K562 (cell line): Measurements from ENCODE around the gene LCN15. TPM values are rescaled to one million over a fixed set of nuclear protein-coding genes. Genes with fewer than 3 reads are reported as not detected.

Source experiments
- ATAC-seq: fragments of 200-7000 bp; cut with Tn5 transposase; 3 replicates; pipeline ENCODE4 v1.9.1; 2020; ENCODE audit warnings: moderate library complexity
- BruUV-seq: library from RNA; stranded (reverse); fragments of 400-500 nt; replicated peaks from 2 replicates; lab custom pipeline; 2021; lab: Mats Ljungman, UMichigan
- CTCF ChIA-PET: fragments of 300-600 bp; formaldehyde crosslinking; extraction: SDS; loops from one replicate; lab custom pipeline; 2021; ENCODE audit warnings: low intra/inter-chr PET ratio; lab: Yijun Ruan, JAX
- POLR2A ChIA-PET: fragments of 300-600, 350-650 bp; sonication (Branson Sonifier 250); formaldehyde crosslinking; extraction: SDS; loops from one replicate; lab custom pipeline; 2021; ENCODE audit warnings: antibody characterized with exemption, inconsistent platforms; lab: Yijun Ruan, JAX
- DNase-seq, 4 experiments: peaks; one replicate each; pipeline versions ENCODE4 v3.0.0 to v3.0.0-alpha.2; 2011 to 2018; ENCODE audit warnings: low spot score in 3 of 4, mixed read lengths in 3 of 4; ENCODE audit errors: extremely low read depth in 1 of 4
- FAIRE-seq: peaks from 2 replicates; lab custom pipeline; 2011; peaks lifted over from hg19 to GRCh38; lab: Jason Lieb, UNC
- H2AFZ ChIP-seq: 2 replicates; pipeline ENCODE4 v1.6.0; 2011; ENCODE audit warnings: low read depth, low read length, control low read depth, inconsistent platforms
- H3K27ac ChIP-seq: fragments of 200-600 bp; 3 replicates; pipeline ENCODE4 v1.8.0; 2011; ENCODE audit warnings: low read depth, mild to moderate bottlenecking, control low read depth, inconsistent platforms, low read length, moderate library complexity, mixed read lengths; ENCODE audit errors: extremely low read depth
- H3K27me3 ChIP-seq, 2 experiments: fragments of 300-600 bp in 1 of 2; 2 replicates in 1 of 2; 3 replicates in 1 of 2; pipeline versions ENCODE4 v1.6.0 to v1.8.0; 2011; ENCODE audit warnings: inconsistent platforms in 2 of 2, low read length in 2 of 2, mild to moderate bottlenecking in 1 of 2, mixed read lengths in 1 of 2, moderate library complexity in 1 of 2; ENCODE audit not compliant: control insufficient read depth in 2 of 2, insufficient read depth in 2 of 2
- H3K36me3 ChIP-seq: fragments of 300-600 bp; 3 replicates; pipeline ENCODE4 v1.8.0; 2011; ENCODE audit warnings: mild to moderate bottlenecking, low read length, inconsistent platforms; ENCODE audit not compliant: control insufficient read depth, insufficient read depth
- H3K4me1 ChIP-seq, 2 experiments: fragments of 200-600 bp in 1 of 2; replicated peaks in 1 of 2; 2 replicates in 1 of 2; 3 replicates in 1 of 2; pipeline versions ENCODE4 v1.5.1 to v1.8.0; 2011; ENCODE audit warnings: inconsistent platforms in 2 of 2, low read length in 2 of 2, mild to moderate bottlenecking in 1 of 2, mixed read lengths in 1 of 2, moderate library complexity in 1 of 2; ENCODE audit not compliant: control insufficient read depth in 2 of 2, insufficient read depth in 2 of 2
- H3K4me2 ChIP-seq: 2 replicates; pipeline ENCODE4 v1.6.1; 2011; ENCODE audit warnings: low read length, control low read depth, inconsistent platforms, mixed read lengths; ENCODE audit not compliant: insufficient read depth
- H3K4me3 ChIP-seq: fragments of 200-600 bp; sonication (generic), shearing (Covaris generic); 2 replicates; pipeline ENCODE4 v1.5.1; 2016; ENCODE audit warnings: control low read depth, inconsistent platforms
- H3K79me2 ChIP-seq: fragments of 200-600 bp; 3 replicates; pipeline ENCODE4 v1.8.0; 2011; ENCODE audit warnings: low read length, inconsistent platforms; ENCODE audit not compliant: control insufficient read depth, insufficient read depth
- H3K9ac ChIP-seq, 2 experiments: 2 replicates each; pipeline versions ENCODE4 v1.6.0 to v1.6.1; 2011; ENCODE audit warnings: low read depth in 2 of 2, low read length in 2 of 2, control low read depth in 1 of 2, inconsistent platforms in 1 of 2, mild to moderate bottlenecking in 1 of 2, mixed read lengths in 1 of 2; ENCODE audit not compliant: insufficient read depth in 1 of 2
- H3K9me1 ChIP-seq: one replicate; pipeline ENCODE4 v1.6.0; 2011; ENCODE audit warnings: inconsistent platforms, mild to moderate bottlenecking, low read length, moderate library complexity; ENCODE audit not compliant: control insufficient read depth, insufficient read depth
- H3K9me3 ChIP-seq: replicated peaks from 2 replicates; pipeline ENCODE4 v1.5.1; 2011; ENCODE audit warnings: low read depth, low read length, inconsistent platforms; ENCODE audit not compliant: control insufficient read depth, insufficient read depth
- H4K20me1 ChIP-seq: replicated peaks from 2 replicates; pipeline ENCODE4 v1.6.1; 2011; ENCODE audit warnings: low read length, inconsistent platforms, mixed read lengths; ENCODE audit not compliant: control insufficient read depth, insufficient read depth
- ELF2 ChIP-seq: fragments of 250-450 bp; sonication (Bioruptor Pico); IDR thresholded peaks from 2 replicates; pipeline ENCODE4 v1.5.0; 2021; ENCODE audit warnings: mild to moderate bottlenecking
- FOSL1 ChIP-seq: fragments of 200-800 bp; sonication (Bioruptor generic); conservative IDR thresholded peaks from 2 replicates; pipeline ENCODE4 v1.6.1; 2016; ENCODE audit warnings: missing genetic modification characterization, missing compliant biosample characterization
- MAFK ChIP-seq: IDR thresholded peaks from 2 replicates; pipeline ENCODE4 v1.6.1; 2011; ENCODE audit warnings: low read length, improper control_type of control experiment
- NFE2 ChIP-seq: IDR thresholded peaks from 2 replicates; pipeline ENCODE4 v1.6.1; 2014; ENCODE audit warnings: antibody characterized with exemption, low read depth
- ZKSCAN3 ChIP-seq: fragments of 250-450 bp; sonication (Bioruptor Pico); IDR thresholded peaks from 2 replicates; pipeline ENCODE4 v1.4.0; 2020
- ZNF316 ChIP-seq: fragments of 450-650 bp; IDR thresholded peaks from 2 replicates; pipeline ENCODE4 v1.6.1; 2016
- ZNF695 ChIP-seq: fragments of 450-650 bp; formaldehyde crosslinking; IDR thresholded peaks from 2 replicates; pipeline ENCODE4 v1.4.0; 2020; ENCODE audit warnings: mild to moderate bottlenecking, moderate library complexity
- WGBS: fragments of 100-300 bp; shearing (Covaris generic); methylation state at CpG from one replicate; pipeline ENCODE4 v1.1.6; 2016; ENCODE audit warnings: low coverage, mixed read lengths; ENCODE audit not compliant: insufficient coverage; ENCODE audit errors: missing lambda C conversion rate; 5-methylcytosine and 5-hydroxymethylcytosine counted together
- in situ Hi-C: fragments of 300-500 bp; cut with MboI; formaldehyde crosslinking; loops from 4 replicates; pipeline ENCODE4 v1.15.0; 2018; ENCODE audit warnings: inconsistent platforms, mixed read lengths
- intact Hi-C: fragments of 100-400 bp; cut with micrococcal nuclease; formaldehyde crosslinking; loops from 2 replicates; pipeline ENCODE4 v1.14.2; 2022
- polyA plus RNA-seq, 8 experiments: library from polyadenylated mRNA; depleted of rRNA in 4 of 8; stranded (reverse) in 5 of 8; unstranded in 3 of 8; fragments of >200 nt; fragmentation: Nextera tagmentation in 2 of 8; fragmentation: Illumina TruSeq in 1 of 8; extraction: Ambion mirVana in 2 of 8; extraction: Trizol in 1 of 8; gene quantifications; 2 replicates each; pipeline versions ENCODE4 v1.2.1 to v1.2.3, GENCODE V29; 2011 to 2014; ENCODE audit warnings: inconsistent platforms in 1 of 8, missing spikeins in 1 of 8
- total RNA-seq, 7 experiments: library from RNA; depleted of rRNA in 6 of 7; stranded (reverse); fragments of >200 nt in 6 of 7; fragmentation: Illumina TruSeq in 2 of 7; extraction: Trizol in 2 of 7; gene quantifications; 2 replicates each; pipeline versions ENCODE4 v1.2.1 to v1.2.3, GENCODE V29; 2011 to 2021; ENCODE audit warnings: low replicate concordance in 1 of 7
- TF ChIP-seq, protein P1 (sequence below): sonication (generic); formaldehyde crosslinking; IDR thresholded peaks from 2 replicates; pipeline ENCODE4 v1.9.0; 2022; ENCODE audit warnings: mild to moderate bottlenecking, missing genetic modification reagents
- TF ChIP-seq, protein P2 (sequence below), 3 experiments: fragments of 200-800 bp in 1 of 3; sonication (Bioruptor generic) in 1 of 3; sonication (generic) in 1 of 3; formaldehyde crosslinking in 1 of 3; IDR thresholded peaks; 2 replicates each; pipeline versions ENCODE4 v1.6.1 to v1.8.0; 2016 to 2022; ENCODE audit warnings: mild to moderate bottlenecking in 2 of 3, missing compliant biosample characterization in 2 of 3, missing genetic modification characterization in 2 of 3, missing genetic modification reagents in 1 of 3
- TF ChIP-seq, protein P3 (sequence below): fragments of 450-650 bp; IDR thresholded peaks from 2 replicates; pipeline ENCODE4 v1.6.1; 2018; ENCODE audit not compliant: partially characterized antibody

The LCN15 gene
- total and polyA plus RNA-seq, 9 of the 15 experiments (the other 6 are each of a cell fraction or from before 2014, with no cell fraction given), result 0.66 TPM; not detected in 8

DNA sequence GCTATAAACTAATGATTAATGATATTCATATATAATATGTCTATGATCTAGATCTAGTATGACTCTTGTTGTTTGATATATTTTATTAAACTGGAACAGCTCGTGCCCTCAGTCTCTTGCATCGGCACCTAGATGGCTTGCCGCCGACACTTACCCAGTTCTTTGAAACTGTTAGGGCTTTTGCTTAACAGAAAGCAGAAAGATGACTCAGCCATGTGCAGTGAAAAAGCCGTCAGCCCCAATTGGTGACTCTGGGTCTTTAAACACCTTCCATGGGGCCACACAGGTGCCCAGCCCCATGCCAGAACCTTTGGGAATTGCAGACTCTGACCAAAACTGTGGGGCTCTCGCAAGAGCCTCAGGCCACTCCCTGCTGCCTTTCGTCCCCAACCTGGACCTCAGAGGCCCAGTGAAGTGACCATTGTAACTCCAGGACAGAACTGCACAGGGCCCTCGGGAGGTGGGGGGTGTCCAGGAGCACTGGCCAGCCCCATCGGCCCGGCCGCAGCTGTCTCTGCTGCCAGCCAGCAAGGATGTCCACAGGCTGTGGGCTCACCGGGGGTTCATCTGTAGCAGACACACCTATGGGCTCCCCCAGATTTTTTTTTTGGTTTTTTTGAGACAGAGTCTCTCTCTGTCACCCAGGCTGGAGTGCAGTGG lies 29.4 kb downstream of the LCN15 start:
- peaks cover 6 to 53% of the 10 kb centered on the region in 2 experiments; a peak in 3 of 5 replicates for H3K4me1 ChIP-seq
- TF ChIP-seq, protein P1, sequence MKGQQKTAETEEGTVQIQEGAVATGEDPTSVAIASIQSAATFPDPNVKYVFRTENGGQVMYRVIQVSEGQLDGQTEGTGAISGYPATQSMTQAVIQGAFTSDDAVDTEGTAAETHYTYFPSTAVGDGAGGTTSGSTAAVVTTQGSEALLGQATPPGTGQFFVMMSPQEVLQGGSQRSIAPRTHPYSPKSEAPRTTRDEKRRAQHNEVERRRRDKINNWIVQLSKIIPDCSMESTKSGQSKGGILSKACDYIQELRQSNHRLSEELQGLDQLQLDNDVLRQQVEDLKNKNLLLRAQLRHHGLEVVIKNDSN, result no peak
- TF ChIP-seq NFE2 (0 out of 2 replicates have a peak, but pooled peaks have one; percentile 32), ELF2 (no peak), FOSL1 (tag) (0 out of 2 replicates have a peak, but pooled peaks have one; percentile 26), MAFK (0 out of 2 replicates have a peak, but pooled peaks have one; percentile 14), ZNF316 (peak; percentile 21; the same call in 1 of the 2 replicates), ZKSCAN3 (CRISPR knock-in tag) (no peak), ZNF695 (CRISPR knock-in tag) (no peak)
- TF ChIP-seq, protein P2, sequence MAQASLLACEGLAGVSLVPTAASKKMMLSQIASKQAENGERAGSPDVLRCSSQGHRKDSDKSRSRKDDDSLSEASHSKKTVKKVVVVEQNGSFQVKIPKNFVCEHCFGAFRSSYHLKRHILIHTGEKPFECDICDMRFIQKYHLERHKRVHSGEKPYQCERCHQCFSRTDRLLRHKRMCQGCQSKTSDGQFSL (CRISPR knock-in tag; IDR thresholded peaks at IDR 0.05), result 0 out of 2 replicates have a peak, but pooled peaks have one; percentile 38
- TF ChIP-seq, protein P2 (tag; IDR thresholded peaks at IDR 0.05), result no peak
- TF ChIP-seq, protein P3, sequence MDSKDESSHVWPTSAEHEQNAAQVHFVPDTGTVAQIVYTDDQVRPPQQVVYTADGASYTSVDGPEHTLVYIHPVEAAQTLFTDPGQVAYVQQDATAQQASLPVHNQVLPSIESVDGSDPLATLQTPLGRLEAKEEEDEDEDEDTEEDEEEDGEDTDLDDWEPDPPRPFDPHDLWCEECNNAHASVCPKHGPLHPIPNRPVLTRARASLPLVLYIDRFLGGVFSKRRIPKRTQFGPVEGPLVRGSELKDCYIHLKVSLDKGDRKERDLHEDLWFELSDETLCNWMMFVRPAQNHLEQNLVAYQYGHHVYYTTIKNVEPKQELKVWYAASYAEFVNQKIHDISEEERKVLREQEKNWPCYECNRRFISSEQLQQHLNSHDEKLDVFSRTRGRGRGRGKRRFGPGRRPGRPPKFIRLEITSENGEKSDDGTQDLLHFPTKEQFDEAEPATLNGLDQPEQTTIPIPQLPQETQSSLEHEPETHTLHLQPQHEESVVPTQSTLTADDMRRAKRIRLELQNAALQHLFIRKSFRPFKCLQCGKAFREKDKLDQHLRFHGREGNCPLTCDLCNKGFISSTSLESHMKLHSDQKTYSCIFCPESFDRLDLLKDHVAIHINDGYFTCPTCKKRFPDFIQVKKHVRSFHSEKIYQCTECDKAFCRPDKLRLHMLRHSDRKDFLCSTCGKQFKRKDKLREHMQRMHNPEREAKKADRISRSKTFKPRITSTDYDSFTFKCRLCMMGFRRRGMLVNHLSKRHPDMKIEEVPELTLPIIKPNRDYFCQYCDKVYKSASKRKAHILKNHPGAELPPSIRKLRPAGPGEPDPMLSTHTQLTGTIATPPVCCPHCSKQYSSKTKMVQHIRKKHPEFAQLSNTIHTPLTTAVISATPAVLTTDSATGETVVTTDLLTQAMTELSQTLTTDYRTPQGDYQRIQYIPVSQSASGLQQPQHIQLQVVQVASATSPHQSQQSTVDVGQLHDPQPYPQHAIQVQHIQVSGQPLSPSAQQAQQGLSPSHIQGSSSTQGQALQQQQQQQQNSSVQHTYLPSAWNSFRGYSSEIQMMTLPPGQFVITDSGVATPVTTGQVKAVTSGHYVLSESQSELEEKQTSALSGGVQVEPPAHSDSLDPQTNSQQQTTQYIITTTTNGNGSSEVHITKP, result peak; percentile 72
- ChIA-PET POLR2A (interaction anchor here (0.6 to 1.0 kb wide), 2 partner anchors 12 to 61 kb away, joined by 3 read pairs; partner anchors contain the start of gene CCDC183), CTCF (no interaction called here)
- H3K4me3 ChIP-seq, result no peak overlapping the region
- BruUV-seq, result no TSS peak
- H2AFZ ChIP-seq, result peak overlapping the region; percentile 17; the same call in 1 of the 2 replicates
- peaks cover 4% of the 10 kb centered on the region for H3K9me1 ChIP-seq
- intact Hi-C loops, result no loop called here
- no peak overlapping the region for H3K4me2 ChIP-seq
- peaks cover 12% of the 10 kb centered on the region; the same call in 2 of the 3 replicates for H3K36me3 ChIP-seq
- peaks cover 13% of the 10 kb centered on the region for H3K79me2 ChIP-seq
- no peaks in the 10 kb centered on the region for H4K20me1 ChIP-seq
- ATAC-seq, result peak; percentile 19; the same call in 2 of the 3 replicates
- no peaks in the 10 kb centered on the region for H3K9me3 ChIP-seq
- in situ Hi-C loops, result no loop called here
- H3K27me3 ChIP-seq, result peaks cover 0 to 5% of the 10 kb centered on the region in 2 experiments; a peak in 2 of 5 replicates
- 43% methylated on average over 11 of the region's 12 CpGs for WGBS
- FAIRE-seq, result peak; percentile 49
- DNase-seq, result peak in 1 of 4 experiments; percentile 20
- H3K27ac ChIP-seq, result no peak overlapping the region
- H3K9ac ChIP-seq, result peak overlapping the region in 1 of 2 experiments; percentile 52; a peak in 1 of 4 replicates
